ENCODE results near the gene SMIM9. TPM values are rescaled to one million over a fixed set of nuclear protein-coding genes. Genes with fewer than 3 reads are reported as not detected.

The SMIM9 gene
- total RNA-seq, 4 donors from 2014 or later: not detected

GRCh38 chrX:154806837-154807501, 27.5 kb downstream of the SMIM9 start:
- no peak for TF ChIP-seq CTCF (IDR thresholded peaks at IDR 0.05; ENCODE audit: low read depth)

- TF ChIP-seq CTCF (IDR thresholded peaks at IDR 0.05; ENCODE audit: low read depth): no peak
Measured at GRCh38 chrX:154805696-154806091, 28.8 kb downstream of the SMIM9 start.

GRCh38 chrX:154804957-154805695, 29.3 kb downstream of the SMIM9 start, which contains the start of gene MPP1:
Gene MPP1, minus strand, starts transcription at chrX:154805485. Its CDS starts 112 bp downstream, at chrX:154805373.
- TF ChIP-seq CTCF (IDR thresholded peaks at IDR 0.05; ENCODE audit: low read depth): no peak

GRCh38 chrX:154804261-154804956, 30.1 kb downstream of the SMIM9 start:
- TF ChIP-seq CTCF (IDR thresholded peaks at IDR 0.05; ENCODE audit: low read depth): no peak

GRCh38 chrX:154802947-154803346, 31.5 kb downstream of the SMIM9 start:
- no peak for TF ChIP-seq CTCF (IDR thresholded peaks at IDR 0.05; ENCODE audit: low read depth)

GRCh38 chrX:154800478-154801210, 33.8 kb downstream of the SMIM9 start:
- TF ChIP-seq CTCF (IDR thresholded peaks at IDR 0.05; ENCODE audit: low read depth): no peak
